Activated CD4-positive, CD25-positive, alpha-beta regulatory T cell treated with anti-CD3 and anti-CD28 coated beads, Interleukin-2, amount 50 U/mL, for 16 hours (primary cell): Measurements from ENCODE around the gene NUMA1.

Experiments
- DNase-seq: peaks from one replicate; pipeline ENCODE4 v3.0.0-alpha.2; 2020; ENCODE audit warnings: low read depth, low spot score

Gene NUMA1

DNA sequence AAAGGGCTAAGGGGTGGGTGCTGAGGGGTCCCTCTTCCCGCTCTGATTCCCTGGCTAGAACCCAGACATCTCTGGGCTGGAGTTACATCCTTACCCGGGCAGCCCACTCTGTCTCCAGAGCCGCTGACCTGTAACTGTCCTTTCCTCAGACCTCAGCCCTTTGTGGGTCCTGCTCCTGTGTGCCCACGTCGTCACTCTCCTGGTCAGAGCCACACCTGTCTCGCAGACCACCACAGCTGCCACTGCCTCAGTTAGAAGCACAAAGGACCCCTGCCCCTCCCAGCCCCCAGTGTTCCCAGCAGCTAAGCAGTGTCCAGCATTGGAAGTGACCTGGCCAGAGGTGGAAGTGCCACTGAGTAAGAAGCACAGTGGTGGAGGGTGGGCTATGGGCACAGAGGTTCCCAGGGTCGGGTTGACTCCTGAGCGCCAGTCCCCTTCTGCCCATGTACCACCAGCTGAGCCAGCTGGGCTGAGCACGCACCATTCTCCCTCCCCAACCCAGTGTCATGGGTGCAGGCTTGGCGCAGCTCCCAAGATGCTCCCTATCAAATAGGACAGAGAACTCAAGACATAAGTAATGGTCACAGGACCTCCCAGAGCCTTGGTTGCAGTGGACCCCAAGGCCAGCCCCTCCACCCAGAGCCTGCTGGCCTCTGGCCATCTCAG is 80.0 kb downstream of the NUMA1 start:
- DNase-seq = no peak

DNA sequence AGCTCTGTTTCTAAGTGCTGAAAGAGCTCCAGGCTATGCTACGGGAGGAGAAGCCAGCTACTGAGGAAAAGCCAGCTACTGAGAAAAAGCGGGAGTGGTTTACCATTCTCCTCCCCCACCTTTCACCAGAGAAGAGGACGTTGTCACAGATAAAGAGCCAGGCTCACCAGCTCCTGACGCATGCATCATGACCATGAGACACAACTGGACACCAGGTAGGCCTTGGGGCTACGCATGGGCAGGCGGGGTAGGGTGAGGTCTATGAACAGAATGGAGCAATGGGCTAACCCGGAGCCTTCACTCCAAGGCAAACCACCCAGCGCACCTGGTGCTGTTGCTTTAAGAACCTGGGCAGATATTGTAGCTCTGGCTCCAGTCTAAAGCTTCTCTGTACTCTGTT is 80.5 kb downstream of the NUMA1 start:
- no peak for DNase-seq

DNA sequence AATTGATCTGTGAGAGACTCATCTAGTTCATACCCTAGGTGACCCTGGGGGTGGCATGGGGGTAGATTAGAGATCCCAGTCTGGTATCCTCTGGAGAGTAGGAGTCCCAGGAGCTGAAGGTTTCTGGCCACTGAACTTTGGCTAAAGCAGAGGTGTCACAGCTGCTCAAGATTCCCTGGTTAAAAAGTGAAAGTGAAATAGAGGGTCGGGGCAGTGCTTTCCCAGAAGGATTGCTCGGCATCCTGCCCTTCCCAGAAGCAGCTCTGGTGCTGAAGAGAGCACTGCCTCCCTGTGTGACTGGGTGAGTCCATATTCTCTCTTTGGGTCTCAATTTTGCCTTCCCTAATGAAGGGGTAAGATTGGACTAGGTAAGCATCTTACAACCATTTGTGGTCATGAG is 81.0 kb downstream of the NUMA1 start:
- DNase-seq = no peak

- no peak for DNase-seq
Measured at GRCh38 chr11:71998649-71999310, 81.6 kb downstream of the NUMA1 start, which contains the start of gene IL18BP. IL18BP (plus strand) TSS chr11:71998909; CDS start chr11:71999985, 1,076 bp downstream.

DNA sequence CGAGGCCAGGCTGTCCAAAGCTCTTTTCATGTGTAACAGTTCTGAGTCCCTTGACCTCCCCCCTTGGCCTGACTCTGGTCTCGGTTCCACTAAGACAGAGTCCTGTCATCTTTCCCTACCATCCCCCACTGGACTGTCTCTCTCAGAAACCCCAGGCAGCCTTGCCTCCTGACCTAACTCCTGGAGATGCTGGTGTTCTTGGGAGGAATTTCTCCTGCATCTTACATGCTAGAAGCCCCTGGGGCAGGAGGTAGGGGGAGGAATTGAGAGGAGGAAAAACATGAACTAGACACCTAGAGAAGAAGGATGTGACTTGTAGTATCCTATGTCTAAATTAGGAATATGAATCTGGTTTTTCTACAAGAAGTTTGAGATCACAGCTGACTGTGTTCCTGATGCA is 82.3 kb downstream of the NUMA1 start:
- DNase-seq = no peak

GRCh38 chr11:71997594-71997993 is 82.7 kb downstream of the NUMA1 start:
- DNase-seq = no peak

GRCh38 chr11:71996946-71997345 is 83.4 kb downstream of the NUMA1 start:
- no peak for DNase-seq

- DNase-seq = no peak
Measured at GRCh38 chr11:71996517-71996916, 83.8 kb downstream of the NUMA1 start.

- no peak for DNase-seq
Measured at GRCh38 chr11:71995726-71996291, 84.5 kb downstream of the NUMA1 start.

DNA sequence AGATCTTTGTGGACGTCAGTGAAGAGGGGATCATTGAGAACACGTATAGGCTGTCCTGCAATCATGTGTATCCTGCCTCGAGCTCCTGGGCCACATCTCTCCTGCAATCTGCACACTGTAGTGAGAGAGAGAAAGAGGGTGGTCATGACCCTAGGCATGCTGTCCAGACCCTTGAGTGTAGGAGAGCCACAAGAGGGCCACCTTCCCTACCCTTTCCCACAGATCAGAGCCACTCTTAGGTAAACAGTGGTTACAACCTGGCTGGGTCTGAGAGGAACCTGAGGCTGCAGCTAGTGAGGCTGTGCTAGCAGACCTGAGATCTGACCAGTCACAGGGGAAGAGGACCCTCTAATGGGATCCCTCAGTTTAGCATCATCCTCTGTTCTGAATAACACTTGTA is 85.6 kb downstream of the NUMA1 start:
- no peak for DNase-seq

GRCh38 chr11:71992136-71992730 is 88.1 kb downstream of the NUMA1 start:
- no peak for DNase-seq

DNA sequence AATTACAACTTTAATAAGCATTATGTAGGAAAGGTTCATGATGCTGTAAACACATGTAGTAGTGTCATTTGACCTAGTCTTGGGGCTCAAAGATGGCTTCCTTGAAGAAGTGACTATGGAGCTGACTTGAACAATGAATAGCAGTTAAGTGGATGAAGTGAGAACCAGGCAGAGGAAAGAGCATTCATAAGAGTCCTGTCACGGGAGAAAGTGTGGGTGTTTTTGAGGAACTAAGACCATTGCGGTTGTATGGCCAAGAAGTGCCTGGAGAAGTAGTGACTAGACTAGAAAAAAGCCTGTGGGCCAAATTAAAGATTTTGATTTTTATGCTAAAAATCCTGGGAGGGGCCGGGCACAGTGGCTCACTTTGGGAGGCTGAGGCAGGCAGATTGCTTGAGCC is 88.8 kb downstream of the NUMA1 start:
- no peak for DNase-seq

DNA sequence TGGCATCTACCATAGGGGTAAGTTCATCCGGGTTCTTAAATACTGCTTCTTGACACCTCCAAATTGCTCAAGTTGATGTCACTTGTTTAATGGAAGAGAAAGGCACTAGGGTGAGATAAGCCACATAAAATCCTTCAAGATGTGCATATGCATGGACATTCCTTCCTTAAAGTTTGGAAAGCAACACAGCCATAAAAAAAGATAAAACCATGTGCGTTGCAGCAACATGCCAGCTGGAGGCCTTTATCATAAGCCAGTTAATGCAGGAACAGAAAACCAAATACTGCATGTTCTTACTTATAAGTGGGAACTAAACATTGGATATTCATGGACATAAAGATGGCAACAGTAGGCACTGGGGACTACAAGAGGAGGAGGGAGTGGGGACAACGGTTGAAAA is 89.6 kb downstream of the NUMA1 start:
- no peak for DNase-seq

DNA sequence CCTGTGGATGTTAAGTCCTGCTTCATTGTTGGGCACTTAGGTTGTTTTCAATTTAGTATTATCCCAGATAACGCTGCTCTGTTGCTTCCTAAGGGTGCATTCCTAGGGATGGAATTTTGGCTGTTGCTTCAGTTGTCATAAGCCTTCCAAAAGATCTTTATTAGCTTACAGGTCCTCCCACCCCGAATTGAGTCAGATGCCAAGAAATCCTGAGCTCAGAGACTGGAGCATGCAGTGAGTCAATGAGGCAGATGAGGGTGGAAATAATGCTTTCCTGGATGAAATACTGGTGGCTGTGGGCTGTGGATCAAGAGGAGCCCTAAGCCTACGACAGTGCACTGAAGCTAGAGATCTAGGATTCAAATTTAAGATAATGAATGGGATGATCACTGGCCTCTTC is 92.3 kb downstream of the NUMA1 start:
- DNase-seq = no peak

DNA sequence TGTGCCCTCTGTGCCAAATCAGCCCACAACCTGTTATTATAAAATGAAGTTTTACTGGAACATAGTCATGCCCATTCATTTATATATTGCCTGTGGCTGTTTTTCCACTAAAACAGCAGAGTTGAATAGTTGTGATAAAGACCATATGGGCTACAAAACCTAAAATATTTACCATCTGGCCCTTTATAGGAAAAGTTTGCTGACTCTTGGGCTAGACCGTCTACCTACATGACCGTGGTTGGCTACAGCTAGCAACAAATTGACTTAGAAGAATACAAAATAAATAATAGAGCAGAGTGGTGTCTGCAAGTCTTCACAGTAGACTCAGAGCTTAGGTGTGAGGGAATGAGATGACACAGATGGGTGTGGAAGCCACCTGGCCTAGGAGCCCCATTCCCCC is 92.8 kb downstream of the NUMA1 start:
- DNase-seq = no peak

- DNase-seq = no peak
Measured at GRCh38 chr11:71986131-71986530, 94.2 kb downstream of the NUMA1 start.

DNA sequence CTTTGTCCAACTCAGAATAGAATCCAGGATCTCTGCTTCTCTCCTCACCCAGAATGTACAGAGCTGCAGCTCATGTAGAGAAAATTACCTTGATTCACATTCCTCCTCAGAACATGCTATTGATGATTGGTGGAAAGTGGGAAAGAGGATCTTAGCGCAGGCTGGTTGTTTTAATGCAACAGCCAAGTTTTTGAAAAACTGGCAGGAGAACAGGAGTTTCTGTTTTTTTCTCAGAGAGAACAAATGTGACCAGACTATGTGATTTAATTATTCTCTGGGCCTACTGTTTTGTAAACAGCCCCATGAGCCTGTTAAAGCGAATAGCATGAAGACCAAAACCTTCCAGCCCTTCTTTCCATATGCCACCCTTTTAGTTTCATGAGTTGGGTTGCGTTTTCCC is 100.7 kb downstream of the NUMA1 start:
- DNase-seq = no peak

DNA sequence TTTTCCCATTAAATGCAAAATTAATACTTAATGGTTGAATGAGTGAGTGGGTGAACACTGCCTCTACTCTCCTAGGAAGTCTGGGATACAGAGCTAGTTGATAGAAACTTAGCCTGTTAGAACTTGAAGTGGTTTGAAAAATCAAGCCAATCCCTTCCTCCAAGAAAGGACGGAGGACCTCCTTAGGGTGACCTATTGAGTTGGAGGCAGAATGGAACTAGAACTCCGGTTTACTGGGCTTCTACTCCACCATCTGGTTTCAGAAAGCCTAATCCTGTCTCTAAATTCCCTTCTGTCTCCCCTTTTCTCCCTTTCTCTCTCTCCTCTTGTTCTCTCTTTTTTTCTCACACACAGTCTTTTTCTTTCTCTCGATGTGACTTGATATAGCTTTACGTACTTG is 101.2 kb downstream of the NUMA1 start:
- no peak for DNase-seq

GRCh38 chr11:71977743-71978418 is 102.5 kb downstream of the NUMA1 start:
- DNase-seq = peak; percentile 21

DNA sequence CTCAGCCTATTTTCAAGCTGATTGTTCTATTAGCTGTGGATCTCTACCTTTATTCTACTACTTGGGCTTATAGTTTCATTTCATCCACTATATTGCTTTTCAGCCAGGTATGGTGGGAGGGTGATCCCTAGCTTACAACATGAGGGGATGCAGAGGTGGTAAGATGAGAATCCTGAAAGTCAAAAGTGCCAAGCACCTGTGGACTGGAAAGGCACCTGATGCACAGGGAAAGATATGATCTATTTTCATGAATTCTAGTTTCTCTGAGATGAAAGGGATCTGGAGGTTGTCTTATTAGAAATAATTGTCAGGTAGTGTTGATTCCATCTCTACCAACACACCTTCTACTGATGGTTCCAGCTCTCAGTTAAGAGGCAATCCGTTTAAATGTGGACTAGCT is 103.3 kb downstream of the NUMA1 start:
- DNase-seq = no peak

GRCh38 chr11:71976551-71976950 is 103.8 kb downstream of the NUMA1 start:
- no peak for DNase-seq

- DNase-seq = no peak
Measured at GRCh38 chr11:71971680-71972079, 108.7 kb downstream of the NUMA1 start.
